Caco-2 (cell line): ENCODE data around the gene BTRC. TPM values are rescaled to one million over a fixed set of nuclear protein-coding genes. Genes with fewer than 3 reads are reported as not detected.

Experiments
- BruUV-seq: library from RNA; stranded (reverse); fragments of 400-500 nt; replicated peaks from 2 replicates; lab custom pipeline; 2021; lab: Mats Ljungman, UMichigan
- CTCF ChIA-PET: fragments of 300-600 bp; sonication (Branson Sonifier 250); formaldehyde crosslinking; loops from one replicate; lab custom pipeline; 2022; ENCODE audit warnings: antibody characterized with exemption; lab: Charles Lee
- POLR2A ChIA-PET: fragments of 300-600 bp; sonication (Branson Sonifier 250); formaldehyde crosslinking; loops from one replicate; lab custom pipeline; 2022; ENCODE audit warnings: antibody characterized with exemption; lab: Charles Lee
- DNase-seq, 2 experiments: peaks; one replicate each; pipeline versions ENCODE4 v3.0.0 to v3.0.0-alpha.2; 2020 to 2022
- H3K27me3 ChIP-seq: replicated peaks from 2 replicates; pipeline ENCODE4 v1.6.0; 2011; ENCODE audit warnings: low read length; ENCODE audit not compliant: control insufficient read depth, insufficient read depth
- H3K36me3 ChIP-seq: 2 replicates; pipeline ENCODE4 v1.5.1; 2011; ENCODE audit warnings: low read length; ENCODE audit not compliant: control insufficient read depth, insufficient read depth
- H3K4me1 ChIP-seq: fragments of 250-450 bp; sonication (Bioruptor Pico); 2 replicates; pipeline ENCODE4 v1.5.1; 2020; ENCODE audit warnings: mild to moderate bottlenecking
- H3K4me3 ChIP-seq: 2 replicates; pipeline ENCODE4 v1.5.1; 2011; ENCODE audit warnings: low read depth, mild to moderate bottlenecking, control low read depth, low read length
- H3K9me3 ChIP-seq: fragments of 250-450 bp; sonication (Bioruptor Pico); 2 replicates; pipeline ENCODE4 v1.5.1; 2020; ENCODE audit warnings: mild to moderate bottlenecking, moderate library complexity
- H3K27ac Mint-ChIP-seq: one replicate; pipeline ENCODE4 v1.8.0; 2022; ENCODE audit warnings: mixed read lengths; ENCODE audit not compliant: unreplicated experiment
- H3K27me3 Mint-ChIP-seq: one replicate; pipeline ENCODE4 v1.8.0; 2022; ENCODE audit warnings: mixed read lengths; ENCODE audit not compliant: insufficient read depth, unreplicated experiment
- H3K36me3 Mint-ChIP-seq: one replicate; pipeline ENCODE4 v1.8.0; 2022; ENCODE audit warnings: mild to moderate bottlenecking, mixed read lengths; ENCODE audit not compliant: insufficient read depth, unreplicated experiment
- H3K4me1 Mint-ChIP-seq: one replicate; pipeline ENCODE4 v1.8.0; 2022; ENCODE audit warnings: low read depth, mixed read lengths; ENCODE audit not compliant: unreplicated experiment
- H3K4me3 Mint-ChIP-seq: one replicate; pipeline ENCODE4 v1.8.0; 2022; ENCODE audit warnings: mild to moderate bottlenecking, moderate library complexity, mixed read lengths; ENCODE audit not compliant: unreplicated experiment
- H3K9me3 Mint-ChIP-seq: one replicate; pipeline ENCODE4 v1.8.0; 2022; ENCODE audit warnings: mixed read lengths; ENCODE audit not compliant: unreplicated experiment
- CTCF ChIP-seq, 2 experiments: fragments of 200-600 bp in 1 of 2; IDR thresholded peaks; 1 replicate in 1 of 2; 2 replicates in 1 of 2; pipeline versions ENCODE4 v1.5.1 to v1.8.0; 2011 to 2022; ENCODE audit warnings: antibody characterized with exemption in 1 of 2, control low read depth in 1 of 2, inconsistent platforms in 1 of 2, low read depth in 1 of 2, low read length in 1 of 2, mild to moderate bottlenecking in 1 of 2, moderate library complexity in 1 of 2; ENCODE audit not compliant: insufficient read depth in 1 of 2, severe bottlenecking in 1 of 2, unreplicated experiment in 1 of 2
- intact Hi-C: fragments of 100-400 bp; cut with micrococcal nuclease; formaldehyde crosslinking; loops from one replicate; pipeline ENCODE4 v1.10.0; 2022; ENCODE audit not compliant: unreplicated experiment
- total RNA-seq: library from RNA; stranded (reverse); gene quantifications from 2 replicates; pipeline ENCODE4 v1.2.3, GENCODE V29; 2022

The BTRC gene
- total RNA-seq, 1 experiment from 2014 or later, result 19.6 TPM

DNA sequence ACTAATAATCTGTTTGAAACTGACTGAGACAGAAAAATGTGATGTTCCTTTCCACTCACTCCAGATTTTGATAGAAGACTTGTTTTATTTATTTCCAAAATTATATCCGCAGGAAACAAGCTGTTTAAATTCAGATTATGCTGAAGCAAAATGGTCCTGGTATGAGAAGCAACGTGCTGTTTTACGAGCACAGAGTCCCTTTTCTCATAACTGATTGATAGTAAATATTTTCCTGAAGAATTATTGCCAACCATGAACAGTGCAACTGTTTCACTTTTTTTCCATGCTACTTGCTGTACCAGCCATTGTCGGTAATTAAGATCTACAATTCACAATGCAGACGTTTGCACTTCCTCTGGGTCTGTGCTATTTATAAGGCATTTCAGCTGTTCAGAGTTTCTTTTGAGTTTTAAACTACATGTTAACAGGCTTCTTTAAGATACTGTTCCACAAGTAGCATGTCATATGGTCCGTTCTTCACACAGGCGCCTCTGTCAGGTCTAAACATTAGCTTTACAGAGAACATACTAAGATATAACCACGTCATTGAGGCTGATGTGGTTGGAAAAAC, 130.3 kb downstream of the BTRC start:
- no TSS peak for BruUV-seq
- no peaks in the 10 kb centered on the region for H3K9me3 Mint-ChIP-seq

GRCh38 chr10:101485207-101485606, 131.2 kb downstream of the BTRC start:
- no peak overlapping the region for H3K4me3 ChIP-seq
- intact Hi-C loops, result no loop called here
- H3K4me1 Mint-ChIP-seq, result no peaks in the 10 kb centered on the region
- no peaks in the 10 kb centered on the region for H3K27me3 Mint-ChIP-seq
- no peak for TF ChIP-seq CTCF (IDR thresholded peaks at IDR 0.05; ENCODE audit: insufficient read depth in 1 of 2, low read depth in 1 of 2, low read length in 1 of 2, severe bottlenecking in 1 of 2, unreplicated experiment in 1 of 2)
- no peaks in the 10 kb centered on the region for H3K9me3 Mint-ChIP-seq
- DNase-seq, result no peak
- H3K27me3 ChIP-seq, result no peaks in the 10 kb centered on the region
- H3K4me3 Mint-ChIP-seq, result no peak overlapping the region
- POLR2A ChIA-PET, result no interaction called here
- no peak overlapping the region for H3K27ac Mint-ChIP-seq
- no TSS peak for BruUV-seq
- H3K36me3 Mint-ChIP-seq, result no peaks in the 10 kb centered on the region
- no peaks in the 10 kb centered on the region for H3K4me1 ChIP-seq
- no peaks in the 10 kb centered on the region for H3K9me3 ChIP-seq
- no peaks in the 10 kb centered on the region for H3K36me3 ChIP-seq
- CTCF ChIA-PET, result no interaction called here

More for the DNA sequence above, 130.3 kb downstream of the BTRC start:
- no peaks in the 10 kb centered on the region for H3K36me3 Mint-ChIP-seq
- POLR2A ChIA-PET, result no interaction called here
- Histone ChIP-seq H3K9me3 (no peaks in the 10 kb centered on the region), H3K4me3 (no peak overlapping the region), H3K4me1 (no peaks in the 10 kb centered on the region), H3K36me3 (no peaks in the 10 kb centered on the region), H3K27me3 (no peaks in the 10 kb centered on the region)
- no peak overlapping the region for H3K27ac Mint-ChIP-seq
- no peak for DNase-seq
- TF ChIP-seq CTCF (IDR thresholded peaks at IDR 0.05; ENCODE audit: insufficient read depth in 1 of 2, low read depth in 1 of 2, low read length in 1 of 2, severe bottlenecking in 1 of 2, unreplicated experiment in 1 of 2), result no peak
- no peaks in the 10 kb centered on the region for H3K4me1 Mint-ChIP-seq
- H3K4me3 Mint-ChIP-seq, result no peak overlapping the region
- H3K27me3 Mint-ChIP-seq, result no peaks in the 10 kb centered on the region
- CTCF ChIA-PET, result no interaction called here
- intact Hi-C loops, result no loop called here

DNA sequence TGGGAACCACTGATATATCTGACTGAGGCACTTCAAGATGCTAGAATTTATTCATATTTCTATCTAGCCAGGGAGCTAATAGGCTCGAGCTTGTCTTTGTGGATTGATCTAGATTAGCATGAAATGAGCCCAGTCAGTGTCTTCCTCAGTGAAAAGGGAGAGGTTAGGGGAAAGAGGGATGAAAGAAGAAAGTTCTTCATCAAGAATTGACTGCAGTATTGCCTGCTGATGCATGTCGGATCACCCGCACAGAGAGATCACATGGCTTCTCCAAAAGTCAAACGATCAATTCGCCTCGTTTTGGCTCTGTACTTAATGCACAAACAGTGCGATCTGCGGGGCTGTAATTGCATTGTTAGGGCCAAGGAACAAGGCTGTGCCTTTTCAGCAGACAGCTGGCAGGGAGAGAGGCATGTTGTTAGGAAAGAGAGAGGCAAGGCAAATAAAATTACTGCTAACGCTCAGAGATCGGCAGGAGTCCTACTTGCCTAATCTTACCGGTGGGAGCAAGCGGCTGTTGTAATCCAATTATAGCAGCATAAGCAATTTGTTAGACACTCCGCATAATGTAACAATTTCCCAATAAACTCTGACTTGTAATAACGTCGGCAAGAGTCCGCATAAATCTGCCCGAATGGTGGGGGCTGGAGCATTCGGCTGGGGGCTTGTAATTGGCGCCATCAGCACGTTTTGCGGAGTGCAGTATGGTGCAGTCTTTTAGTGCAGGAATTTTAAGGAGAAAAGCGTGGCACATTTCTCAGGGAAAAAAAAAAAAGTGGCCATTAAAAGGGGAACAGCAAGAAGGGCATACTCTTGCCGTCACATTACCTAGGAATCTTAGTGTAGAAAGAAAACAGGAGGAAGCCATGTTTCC, 132.0 kb downstream of the BTRC start:
- H3K36me3 ChIP-seq, result no peaks in the 10 kb centered on the region
- no peak for DNase-seq
- no peaks in the 10 kb centered on the region for H3K9me3 ChIP-seq
- no peak for TF ChIP-seq CTCF (IDR thresholded peaks at IDR 0.05; ENCODE audit: insufficient read depth in 1 of 2, low read depth in 1 of 2, low read length in 1 of 2, severe bottlenecking in 1 of 2, unreplicated experiment in 1 of 2)
- H3K4me1 ChIP-seq, result no peaks in the 10 kb centered on the region
- Mint-ChIP-seq H3K9me3 (no peaks in the 10 kb centered on the region), H3K36me3 (no peaks in the 10 kb centered on the region), H3K4me1 (no peaks in the 10 kb centered on the region), H3K27me3 (no peaks in the 10 kb centered on the region), H3K4me3 (no peak overlapping the region), H3K27ac (no peak overlapping the region)
- POLR2A ChIA-PET, result no interaction called here
- H3K27me3 ChIP-seq, result no peaks in the 10 kb centered on the region
- CTCF ChIA-PET, result no interaction called here
- H3K4me3 ChIP-seq, result no peak overlapping the region
- BruUV-seq, result no TSS peak
- intact Hi-C loops, result no loop called here
